ENCODE results near the gene THAP7. TPM values are rescaled to one million over a fixed set of nuclear protein-coding genes. Genes with fewer than 3 reads are reported as not detected.

Gene THAP7
- total RNA-seq, 1 donor from 2014 or later = 14.7 TPM

- peaks cover 52% of the 10 kb centered on the region for H3K79me2 ChIP-seq (ENCODE audit: low read depth)
Observed at GRCh38 chr22:20952544-20953341, 49.2 kb downstream of the THAP7 start.

GRCh38 chr22:20951932-20952380, 50.0 kb downstream of the THAP7 start:
- no peaks in the 10 kb centered on the region for H3K4me1 ChIP-seq
- H2AFZ ChIP-seq (replicated peaks) = no peak overlapping the region
- H3K27me3 Mint-ChIP-seq (ENCODE audit: insufficient read depth, low read depth) = peaks cover 2% of the 10 kb centered on the region
- H3K4me1 Mint-ChIP-seq = peaks cover 12% of the 10 kb centered on the region
- no peaks in the 10 kb centered on the region for H3K9me3 Mint-ChIP-seq
- H3K9me3 ChIP-seq (ENCODE audit: low read depth) = no peaks in the 10 kb centered on the region
- H3K36me3 Mint-ChIP-seq = peaks cover 19% of the 10 kb centered on the region
- peaks cover 39% of the 10 kb centered on the region for H3F3A ChIP-seq (ENCODE audit: low read depth)
- no peak overlapping the region for H3K27ac ChIP-seq
- H4K20me1 ChIP-seq (ENCODE audit: low read depth) = peaks cover 92% of the 10 kb centered on the region
- H3K4me2 ChIP-seq = no peak overlapping the region
- no peaks in the 10 kb centered on the region for H3K36me3 ChIP-seq
- TF ChIP-seq EZH2phosphoT487 (IDR thresholded peaks at IDR 0.05) (no peak), CTCF (IDR thresholded peaks at IDR 0.05) (no peak), EZH2 (IDR thresholded peaks at IDR 0.05) (no peak)
- peaks cover 15% of the 10 kb centered on the region for H3K27me3 ChIP-seq
- H3K79me2 ChIP-seq (ENCODE audit: low read depth) = peaks cover 60% of the 10 kb centered on the region
- no peak overlapping the region for H3K9ac ChIP-seq
- peak; percentile 26 for DNase-seq (ENCODE audit: low spot score)
- H3K4me3 ChIP-seq = no peak overlapping the region
- no peak overlapping the region for H3K4me3 Mint-ChIP-seq
- H3K27ac Mint-ChIP-seq = no peak overlapping the region

More at GRCh38 chr22:20952544-20953341, 49.2 kb downstream of the THAP7 start:
- Mint-ChIP-seq H3K36me3 (peaks cover 19% of the 10 kb centered on the region), H3K4me3 (no peak overlapping the region), H3K27ac (no peak overlapping the region), H3K4me1 (peaks cover 12% of the 10 kb centered on the region), H3K9me3 (no peaks in the 10 kb centered on the region), H3K27me3 (ENCODE audit: insufficient read depth, low read depth) (peaks cover 2% of the 10 kb centered on the region)
- Histone ChIP-seq H3K4me3 (no peak overlapping the region), H4K20me1 (ENCODE audit: low read depth) (peaks cover 92% of the 10 kb centered on the region), H3K4me1 (no peaks in the 10 kb centered on the region), H3F3A (ENCODE audit: low read depth) (peaks cover 39% of the 10 kb centered on the region), H2AFZ (replicated peaks) (no peak overlapping the region), H3K36me3 (no peaks in the 10 kb centered on the region), H3K27ac (no peak overlapping the region), H3K4me2 (no peak overlapping the region), H3K9me3 (ENCODE audit: low read depth) (no peaks in the 10 kb centered on the region), H3K27me3 (peaks cover 23% of the 10 kb centered on the region), H3K9ac (no peak overlapping the region)
- no peak for TF ChIP-seq EZH2 (IDR thresholded peaks at IDR 0.05)
- TF ChIP-seq EZH2phosphoT487 (IDR thresholded peaks at IDR 0.05) = no peak
- DNase-seq (ENCODE audit: low spot score) = no peak

GRCh38 chr22:20951151-20951931, 50.6 kb downstream of the THAP7 start:
- H3K9ac ChIP-seq = no peak overlapping the region
- Mint-ChIP-seq H3K27ac (no peak overlapping the region), H3K27me3 (ENCODE audit: insufficient read depth, low read depth) (peaks cover 2% of the 10 kb centered on the region), H3K9me3 (no peaks in the 10 kb centered on the region), H3K4me3 (no peak overlapping the region), H3K36me3 (peaks cover 20% of the 10 kb centered on the region), H3K4me1 (peaks cover 12% of the 10 kb centered on the region)
- no peak overlapping the region for H3K27ac ChIP-seq
- H3K4me1 ChIP-seq = no peaks in the 10 kb centered on the region
- no peak for TF ChIP-seq EZH2phosphoT487 (IDR thresholded peaks at IDR 0.05)
- no peak for TF ChIP-seq CTCF (IDR thresholded peaks at IDR 0.05)
- no peak for TF ChIP-seq EZH2 (IDR thresholded peaks at IDR 0.05)
- no peak overlapping the region for H3K4me3 ChIP-seq
- H3K79me2 ChIP-seq (ENCODE audit: low read depth) = peaks cover 66% of the 10 kb centered on the region
- H4K20me1 ChIP-seq (ENCODE audit: low read depth) = peaks cover 92% of the 10 kb centered on the region
- no peak overlapping the region for H3K4me2 ChIP-seq
- no peak for DNase-seq (ENCODE audit: low spot score)
- H3K9me3 ChIP-seq (ENCODE audit: low read depth) = no peaks in the 10 kb centered on the region
- H2AFZ ChIP-seq (replicated peaks) = no peak overlapping the region
- no peaks in the 10 kb centered on the region for H3K36me3 ChIP-seq
- H3F3A ChIP-seq (ENCODE audit: low read depth) = peaks cover 33% of the 10 kb centered on the region
- H3K27me3 ChIP-seq = peaks cover 9% of the 10 kb centered on the region

Measured in neural progenitor cell (in vitro differentiated cells).